ENCODE data around the gene P2RY8.

DNA sequence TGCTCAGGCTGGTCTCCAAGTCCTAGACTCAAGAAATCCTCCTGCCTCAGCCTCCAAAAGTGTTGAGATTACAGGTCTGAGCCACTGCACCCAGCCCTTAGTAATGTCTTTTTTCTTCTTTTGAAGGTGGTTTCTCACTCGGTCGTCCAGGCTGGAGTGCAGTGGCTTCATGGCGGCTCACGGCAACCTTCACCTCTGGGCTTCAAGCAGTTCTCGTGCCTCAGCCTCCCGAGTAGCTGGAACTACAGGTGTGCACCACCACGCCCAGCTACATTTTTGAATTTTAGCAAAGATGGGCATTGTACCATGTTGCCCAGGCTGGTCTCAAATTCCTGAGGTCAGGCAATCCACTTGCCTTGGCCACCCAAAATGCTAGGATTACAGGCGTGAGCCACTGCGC lies 52.0 kb downstream of the P2RY8 start:
- TF ChIP-seq, protein P1, sequence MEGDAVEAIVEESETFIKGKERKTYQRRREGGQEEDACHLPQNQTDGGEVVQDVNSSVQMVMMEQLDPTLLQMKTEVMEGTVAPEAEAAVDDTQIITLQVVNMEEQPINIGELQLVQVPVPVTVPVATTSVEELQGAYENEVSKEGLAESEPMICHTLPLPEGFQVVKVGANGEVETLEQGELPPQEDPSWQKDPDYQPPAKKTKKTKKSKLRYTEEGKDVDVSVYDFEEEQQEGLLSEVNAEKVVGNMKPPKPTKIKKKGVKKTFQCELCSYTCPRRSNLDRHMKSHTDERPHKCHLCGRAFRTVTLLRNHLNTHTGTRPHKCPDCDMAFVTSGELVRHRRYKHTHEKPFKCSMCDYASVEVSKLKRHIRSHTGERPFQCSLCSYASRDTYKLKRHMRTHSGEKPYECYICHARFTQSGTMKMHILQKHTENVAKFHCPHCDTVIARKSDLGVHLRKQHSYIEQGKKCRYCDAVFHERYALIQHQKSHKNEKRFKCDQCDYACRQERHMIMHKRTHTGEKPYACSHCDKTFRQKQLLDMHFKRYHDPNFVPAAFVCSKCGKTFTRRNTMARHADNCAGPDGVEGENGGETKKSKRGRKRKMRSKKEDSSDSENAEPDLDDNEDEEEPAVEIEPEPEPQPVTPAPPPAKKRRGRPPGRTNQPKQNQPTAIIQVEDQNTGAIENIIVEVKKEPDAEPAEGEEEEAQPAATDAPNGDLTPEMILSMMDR (IDR thresholded peaks at IDR 0.05 in 8 of 11, conservative IDR thresholded peaks at IDR 0.05 in 3 of 11): no peak
- no peak for TF ChIP-seq POLR2A (IDR thresholded peaks at IDR 0.05)

Data from spleen (tissue), 7 donors.